SU-DHL-6 (cell line): ENCODE measurements around the gene CNTNAP5.

Source experiments
- H2AFZ ChIP-seq: fragments of 200-600 bp; sonication (generic); 2 replicates; pipeline ENCODE4 v1.6.1; 2014; ENCODE audit warnings: low read depth, mild to moderate bottlenecking, moderate library complexity, mixed read lengths, antibody characterized with exemption, low read length; ENCODE audit not compliant: severe bottlenecking
- H3F3A ChIP-seq: fragments of 200-600 bp; shearing (Covaris generic); 2 replicates; pipeline ENCODE4 v1.6.0; 2016; ENCODE audit warnings: antibody characterized with exemption, mild to moderate bottlenecking; ENCODE audit not compliant: insufficient read depth
- H3K27ac ChIP-seq: fragments of 200-600 bp; sonication (generic); 2 replicates; pipeline ENCODE4 v1.5.1; 2016; ENCODE audit warnings: low read depth, mild to moderate bottlenecking, low read length, moderate library complexity, mixed read lengths
- H3K27me3 ChIP-seq: fragments of 200-600 bp; sonication (generic), shearing (Covaris generic); 2 replicates; pipeline ENCODE4 v1.6.0; 2014; ENCODE audit warnings: mild to moderate bottlenecking, low read length
- H3K36me3 ChIP-seq: fragments of 200-600 bp; sonication (generic); 2 replicates; pipeline ENCODE4 v1.6.1; 2014; ENCODE audit warnings: mild to moderate bottlenecking, low read length, mixed read lengths
- H3K4me2 ChIP-seq: fragments of 300-600, 200-600 bp; shearing (Covaris generic), sonication (generic); 2 replicates; pipeline ENCODE4 v1.6.0; 2014; ENCODE audit warnings: low read length, low read depth, mild to moderate bottlenecking; ENCODE audit not compliant: poor library complexity, severe bottlenecking
- H3K4me3 ChIP-seq: fragments of 200-600 bp; sonication (generic); 2 replicates; pipeline ENCODE4 v1.5.1; 2014; ENCODE audit warnings: antibody characterized with exemption, low read length, mild to moderate bottlenecking, mixed read lengths; ENCODE audit not compliant: insufficient read depth, poor library complexity, severe bottlenecking
- H3K79me2 ChIP-seq: fragments of 200-600 bp; sonication (generic); 2 replicates; pipeline ENCODE4 v1.6.1; 2014; ENCODE audit warnings: mild to moderate bottlenecking, low read length, moderate library complexity; ENCODE audit not compliant: insufficient read depth
- H3K9ac ChIP-seq: fragments of 200-600 bp; sonication (generic); 2 replicates; pipeline ENCODE4 v1.7.0; 2014; ENCODE audit warnings: mild to moderate bottlenecking, low read length
- H3K9me2 ChIP-seq: fragments of 200-600 bp; sonication (generic); replicated peaks from 2 replicates; pipeline ENCODE4 v1.6.1; 2014; ENCODE audit warnings: low read length; ENCODE audit not compliant: insufficient read depth
- H3K9me3 ChIP-seq: fragments of 200-600 bp; sonication (generic); 2 replicates; pipeline ENCODE4 v1.6.1; 2014; ENCODE audit warnings: low read length, mixed read lengths; ENCODE audit not compliant: insufficient read depth
- H4K20me1 ChIP-seq: fragments of 200-600 bp; sonication (generic); 2 replicates; pipeline ENCODE4 v1.6.1; 2014; ENCODE audit warnings: low read depth, mild to moderate bottlenecking, antibody characterized with exemption, low read length, moderate library complexity, mixed read lengths
- CTCF ChIP-seq: fragments of 200-600 bp; sonication (generic); IDR thresholded peaks from one replicate; pipeline ENCODE4 v1.5.1; 2017; ENCODE audit warnings: antibody characterized with exemption, mild to moderate bottlenecking, low read length, moderate library complexity; ENCODE audit not compliant: insufficient read depth, poor library complexity, severe bottlenecking
- EZH2phosphoT487 ChIP-seq: fragments of 200-600 bp; sonication (generic), shearing (Covaris generic); conservative IDR thresholded peaks from 2 replicates; pipeline ENCODE4 v1.6.1; 2018; ENCODE audit warnings: mild to moderate bottlenecking, antibody characterized with exemption, low read length, moderate library complexity, mixed read lengths

CNTNAP5 gene

GRCh38 chr2:124080281-124081153 is 55.4 kb downstream of the CNTNAP5 start:
- Histone ChIP-seq H3K36me3 (no peaks in the 10 kb centered on the region), H3K9me3 (no peaks in the 10 kb centered on the region), H3K27me3 (no peaks in the 10 kb centered on the region), H3K79me2 (no peaks in the 10 kb centered on the region), H2AFZ (no peak overlapping the region), H3K9ac (no peak overlapping the region), H3K4me2 (no peak overlapping the region), H4K20me1 (no peaks in the 10 kb centered on the region), H3K27ac (no peak overlapping the region), H3F3A (no peaks in the 10 kb centered on the region), H3K4me3 (no peak overlapping the region), H3K9me2 (no peaks in the 10 kb centered on the region; the same call in 1 of the 2 replicates)
- TF ChIP-seq EZH2phosphoT487 (no peak), CTCF (no peak)

GRCh38 chr2:124081154-124081716 is 56.1 kb downstream of the CNTNAP5 start:
- no peaks in the 10 kb centered on the region for H4K20me1 ChIP-seq
- no peaks in the 10 kb centered on the region for H3K9me3 ChIP-seq
- no peak overlapping the region for H3K9ac ChIP-seq
- no peaks in the 10 kb centered on the region for H3K27me3 ChIP-seq
- no peak overlapping the region for H3K4me3 ChIP-seq
- no peak overlapping the region for H2AFZ ChIP-seq
- no peaks in the 10 kb centered on the region for H3F3A ChIP-seq
- H3K79me2 ChIP-seq: no peaks in the 10 kb centered on the region
- H3K27ac ChIP-seq: no peak overlapping the region
- H3K9me2 ChIP-seq: no peaks in the 10 kb centered on the region; the same call in 1 of the 2 replicates
- TF ChIP-seq EZH2phosphoT487: no peak
- TF ChIP-seq CTCF: no peak
- no peak overlapping the region for H3K4me2 ChIP-seq
- no peaks in the 10 kb centered on the region for H3K36me3 ChIP-seq

GRCh38 chr2:124088616-124089015 is 63.5 kb downstream of the CNTNAP5 start:
- Histone ChIP-seq H3F3A (no peaks in the 10 kb centered on the region), H3K36me3 (no peaks in the 10 kb centered on the region), H4K20me1 (no peaks in the 10 kb centered on the region), H3K79me2 (no peaks in the 10 kb centered on the region), H2AFZ (no peak overlapping the region), H3K4me3 (no peak overlapping the region), H3K9me3 (no peaks in the 10 kb centered on the region), H3K27me3 (no peaks in the 10 kb centered on the region), H3K27ac (no peak overlapping the region), H3K4me2 (no peak overlapping the region), H3K9me2 (no peaks in the 10 kb centered on the region), H3K9ac (no peak overlapping the region)
- TF ChIP-seq EZH2phosphoT487: no peak

- TF ChIP-seq CTCF (no peak), EZH2phosphoT487 (no peak)
- Histone ChIP-seq H3K36me3 (no peaks in the 10 kb centered on the region), H2AFZ (no peak overlapping the region), H3K27ac (no peak overlapping the region), H3K9ac (no peak overlapping the region), H3K27me3 (no peaks in the 10 kb centered on the region), H4K20me1 (no peaks in the 10 kb centered on the region), H3K9me2 (no peaks in the 10 kb centered on the region), H3K4me3 (no peak overlapping the region), H3K4me2 (no peak overlapping the region), H3K9me3 (no peaks in the 10 kb centered on the region), H3F3A (no peaks in the 10 kb centered on the region), H3K79me2 (no peaks in the 10 kb centered on the region)
These were observed 66.6 kb downstream of the CNTNAP5 start for GRCh38 chr2:124091721-124092120.
